Activated CD4-positive, alpha-beta T cell treated with anti-CD3 and anti-CD28 coated beads, Interleukin-2, amount 10 ng/mL, durations not matched to agents 24 days and 14 days (primary cell): ENCODE results near the gene ABCA10. TPM values are rescaled to one million over a fixed set of nuclear protein-coding genes. Genes with fewer than 3 reads are reported as not detected.
"Not testable (repeated sequence)": the region's sequence is repeated elsewhere in the genome, so short reads cannot be mapped to it uniquely, and the experiment has no call there.

Source experiments
- DNase-seq: peaks from one replicate; pipeline ENCODE4 v3.0.0; 2022
- H3K27ac Mint-ChIP-seq: one replicate; pipeline ENCODE4 v1.8.0; 2022; ENCODE audit warnings: mild to moderate bottlenecking, mixed read lengths
- H3K27me3 Mint-ChIP-seq: one replicate; pipeline ENCODE4 v1.8.0; 2022; ENCODE audit warnings: mixed read lengths
- H3K36me3 Mint-ChIP-seq: one replicate; pipeline ENCODE4 v1.8.0; 2022; ENCODE audit warnings: low read depth, mild to moderate bottlenecking, mixed read lengths
- H3K4me1 Mint-ChIP-seq: one replicate; pipeline ENCODE4 v1.8.0; 2021; ENCODE audit warnings: mixed read lengths
- H3K4me3 Mint-ChIP-seq: one replicate; pipeline ENCODE4 v1.8.0; 2022; ENCODE audit warnings: mild to moderate bottlenecking, moderate library complexity, mixed read lengths
- H3K9me3 Mint-ChIP-seq: one replicate; pipeline ENCODE4 v1.8.0; 2021; ENCODE audit warnings: mixed read lengths
- intact Hi-C: fragments of 100-400 bp; cut with micrococcal nuclease; formaldehyde crosslinking; loops from one replicate; pipeline ENCODE4 v1.15.1; 2023
- total RNA-seq: library from RNA; stranded (reverse); gene quantifications from 2 replicates; pipeline ENCODE4 v1.2.3, GENCODE V29; 2022

The ABCA10 gene
- total RNA-seq, 1 donor from 2014 or later, result 0.37 TPM

DNA sequence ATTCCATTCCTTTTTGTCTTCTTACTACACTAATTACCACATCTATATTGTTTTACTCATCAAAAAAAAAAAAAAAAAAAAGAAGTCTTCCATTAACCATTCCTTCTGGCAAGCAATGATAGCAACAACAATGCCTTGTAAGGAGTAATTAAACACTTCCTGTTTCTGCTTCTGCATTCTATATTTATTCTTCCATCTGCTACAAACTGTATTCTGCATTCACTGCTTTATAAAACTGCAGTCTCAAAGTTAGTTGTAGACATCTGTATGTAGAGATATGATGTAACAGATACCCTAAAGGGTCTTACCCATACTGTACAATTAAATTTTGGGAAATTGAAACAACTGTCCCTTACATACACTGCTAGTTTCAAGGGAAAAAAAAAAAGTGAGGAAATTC, 58.2 kb downstream of the ABCA10 start:
- Mint-ChIP-seq H3K36me3 (no peaks in the 10 kb centered on the region), H3K27ac (no peak overlapping the region), H3K9me3 (no peaks in the 10 kb centered on the region), H3K27me3 (no peaks in the 10 kb centered on the region), H3K4me3 (no peak overlapping the region), H3K4me1 (no peaks in the 10 kb centered on the region)
- intact Hi-C loops, result no loop called here
- DNase-seq, result no peak

DNA sequence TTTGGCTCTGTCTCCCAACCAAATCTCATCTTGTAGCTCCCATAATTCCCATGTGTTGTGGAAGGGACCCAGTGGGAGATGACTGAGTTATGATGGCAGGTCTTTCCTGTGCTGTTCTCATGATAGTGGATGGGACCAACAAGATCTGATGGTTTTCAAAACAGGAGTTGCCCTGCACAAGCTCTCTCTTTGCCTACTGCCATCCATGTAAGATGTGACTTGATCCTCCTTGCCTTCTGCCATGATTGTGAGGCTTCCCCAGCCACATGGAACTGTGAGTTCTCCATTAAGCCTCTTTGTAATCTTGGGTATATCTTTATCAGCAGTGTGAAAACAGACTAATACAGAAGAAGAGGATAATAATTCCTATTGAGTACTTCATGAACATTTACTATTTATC, 60.0 kb downstream of the ABCA10 start:
- H3K27ac Mint-ChIP-seq, intact Hi-C loops, H3K4me3 Mint-ChIP-seq, DNase-seq, H3K4me1 Mint-ChIP-seq, H3K36me3 Mint-ChIP-seq, H3K27me3 Mint-ChIP-seq, H3K9me3 Mint-ChIP-seq: not testable (repeated sequence)

DNA sequence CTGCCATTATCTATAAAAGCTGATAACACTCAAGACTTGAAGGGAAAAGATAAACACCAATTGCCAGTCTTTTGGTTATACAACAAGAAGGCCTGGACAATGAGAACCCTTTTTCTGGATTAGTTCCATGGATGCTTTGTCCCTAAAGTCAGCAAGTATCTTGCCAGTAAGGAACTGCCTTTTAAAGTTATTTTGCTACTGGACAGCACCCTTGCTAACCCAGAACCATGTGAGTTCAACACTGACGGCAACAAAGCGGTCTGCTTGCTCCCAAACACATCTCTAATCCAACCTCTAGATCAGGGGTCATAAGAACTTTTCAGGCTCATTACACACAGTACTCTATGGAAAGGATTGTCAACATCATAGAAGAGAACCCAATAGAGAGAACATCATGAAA, 61.7 kb downstream of the ABCA10 start:
- DNase-seq, result no peak
- no peaks in the 10 kb centered on the region for H3K4me1 Mint-ChIP-seq
- H3K27ac Mint-ChIP-seq, result no peak overlapping the region
- no peak overlapping the region for H3K4me3 Mint-ChIP-seq
- no peaks in the 10 kb centered on the region for H3K36me3 Mint-ChIP-seq
- H3K9me3 Mint-ChIP-seq, result no peaks in the 10 kb centered on the region
- no peaks in the 10 kb centered on the region for H3K27me3 Mint-ChIP-seq
- intact Hi-C loops, result no loop called here

DNA sequence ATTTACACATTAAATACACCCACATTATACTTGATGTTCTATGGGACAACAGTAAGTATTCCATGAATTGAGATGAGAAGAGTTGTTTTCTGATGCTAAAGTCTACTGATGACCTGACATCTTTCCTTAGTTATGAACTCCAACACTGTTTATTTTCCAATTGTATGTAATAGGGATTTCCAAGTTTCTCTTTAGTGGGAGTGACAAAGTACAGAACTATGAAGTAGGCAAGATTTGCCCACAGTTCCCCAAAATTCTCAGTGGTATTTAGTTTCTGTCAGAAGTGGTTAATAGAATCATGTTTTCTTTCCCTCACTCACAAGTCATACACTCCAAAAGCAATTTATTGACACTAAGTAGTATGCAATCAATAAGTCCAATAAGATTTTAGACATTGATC, 64.4 kb downstream of the ABCA10 start:
- intact Hi-C loops, result no loop called here
- Mint-ChIP-seq H3K27me3 (no peaks in the 10 kb centered on the region), H3K36me3 (no peaks in the 10 kb centered on the region), H3K27ac (no peak overlapping the region), H3K4me3 (no peak overlapping the region), H3K4me1 (no peaks in the 10 kb centered on the region), H3K9me3 (no peaks in the 10 kb centered on the region)
- DNase-seq, result no peak

DNA sequence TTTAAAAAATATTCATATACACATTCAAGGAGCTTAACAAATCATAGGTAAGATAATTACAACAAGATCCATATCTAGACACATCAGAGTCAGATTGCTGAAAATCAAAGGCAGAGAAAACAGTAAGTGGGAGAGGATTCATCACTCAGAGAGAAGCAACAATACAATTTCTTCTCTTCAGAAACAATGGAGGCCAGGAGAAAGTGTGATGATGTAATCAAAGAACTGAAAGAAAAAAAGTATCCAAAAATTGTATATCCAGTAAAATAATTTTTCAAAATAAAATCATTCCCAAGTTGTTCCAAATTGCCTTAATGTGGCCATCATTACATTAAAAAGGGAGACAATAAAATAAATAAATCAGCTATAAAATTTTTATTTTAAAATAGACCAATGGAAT, 69.2 kb downstream of the ABCA10 start:
- Mint-ChIP-seq H3K4me3 (no peak overlapping the region), H3K27ac (no peak overlapping the region), H3K9me3 (no peaks in the 10 kb centered on the region), H3K27me3 (no peaks in the 10 kb centered on the region), H3K36me3 (no peaks in the 10 kb centered on the region), H3K4me1 (no peaks in the 10 kb centered on the region)
- DNase-seq, result no peak
- intact Hi-C loops, result no loop called here

DNA sequence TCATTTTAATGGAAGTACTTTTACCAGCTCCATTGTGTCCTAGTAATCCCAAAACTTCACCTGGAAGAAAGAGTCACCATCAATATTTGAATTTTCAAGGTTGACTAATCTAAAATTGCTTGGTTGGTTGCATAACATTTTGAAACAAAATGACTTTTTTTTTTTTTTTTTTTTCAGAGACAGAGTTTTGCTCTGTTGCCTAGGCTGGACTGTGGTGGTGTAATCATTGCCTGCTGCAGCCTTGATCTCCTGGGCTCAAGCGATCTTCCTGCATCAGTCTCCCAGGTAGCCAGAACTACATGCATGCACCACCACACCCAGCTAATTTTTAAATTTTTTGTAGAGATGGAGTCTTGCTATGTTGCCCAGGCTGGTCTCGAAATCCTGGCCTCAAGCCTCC, 74.4 kb downstream of the ABCA10 start:
- Mint-ChIP-seq H3K27ac (no peak overlapping the region), H3K27me3 (no peaks in the 10 kb centered on the region), H3K36me3 (no peaks in the 10 kb centered on the region), H3K9me3 (no peaks in the 10 kb centered on the region), H3K4me1 (no peaks in the 10 kb centered on the region), H3K4me3 (no peak overlapping the region)
- intact Hi-C loops, result no loop called here
- DNase-seq, result no peak

DNA sequence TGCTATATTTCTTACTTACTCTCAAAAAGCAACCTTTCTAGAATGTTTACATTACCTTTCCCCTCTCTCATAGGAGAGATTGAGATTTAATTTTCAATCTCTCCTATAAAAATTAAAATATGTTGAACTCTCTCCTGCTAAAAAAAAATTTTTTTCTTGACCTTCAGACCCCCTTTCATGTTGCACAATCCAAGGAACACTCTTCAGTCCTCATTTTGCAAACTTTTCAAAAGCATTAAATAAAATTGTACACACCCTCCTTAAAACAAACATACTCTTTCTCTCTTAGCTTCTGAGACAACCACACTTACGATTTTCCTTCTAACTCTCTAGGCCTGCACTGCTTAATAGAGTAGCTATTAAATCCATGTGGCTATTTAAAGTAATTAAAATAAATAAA, 78.3 kb downstream of the ABCA10 start:
- Mint-ChIP-seq H3K9me3 (no peaks in the 10 kb centered on the region), H3K4me3 (no peak overlapping the region), H3K27ac (no peak overlapping the region), H3K27me3 (no peaks in the 10 kb centered on the region), H3K36me3 (no peaks in the 10 kb centered on the region), H3K4me1 (no peaks in the 10 kb centered on the region)
- DNase-seq, result no peak
- intact Hi-C loops, result no loop called here

DNA sequence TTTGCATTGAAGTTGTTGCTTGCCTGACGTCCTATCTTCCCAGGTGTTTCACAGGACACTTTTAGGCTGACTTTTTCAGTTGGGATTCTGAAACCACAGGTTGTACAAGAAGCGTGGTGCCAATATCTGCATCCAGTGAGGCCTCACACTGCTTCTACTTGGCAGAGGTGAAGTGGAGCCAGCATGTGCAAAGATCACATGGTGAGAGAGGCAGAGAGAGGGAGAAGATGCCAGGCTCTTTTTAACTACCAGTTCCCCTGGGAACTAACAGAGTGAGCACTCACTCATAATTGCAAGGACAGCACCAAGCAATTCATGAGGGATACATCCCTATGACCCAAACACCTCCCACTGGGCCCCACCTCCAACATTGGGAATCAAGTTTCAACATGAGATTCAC, 81.2 kb downstream of the ABCA10 start:
- Mint-ChIP-seq H3K27ac (no peak overlapping the region), H3K4me3 (no peak overlapping the region), H3K9me3 (no peaks in the 10 kb centered on the region), H3K36me3 (no peaks in the 10 kb centered on the region), H3K4me1 (no peaks in the 10 kb centered on the region), H3K27me3 (no peaks in the 10 kb centered on the region)
- DNase-seq, result no peak
- intact Hi-C loops, result no loop called here

DNA sequence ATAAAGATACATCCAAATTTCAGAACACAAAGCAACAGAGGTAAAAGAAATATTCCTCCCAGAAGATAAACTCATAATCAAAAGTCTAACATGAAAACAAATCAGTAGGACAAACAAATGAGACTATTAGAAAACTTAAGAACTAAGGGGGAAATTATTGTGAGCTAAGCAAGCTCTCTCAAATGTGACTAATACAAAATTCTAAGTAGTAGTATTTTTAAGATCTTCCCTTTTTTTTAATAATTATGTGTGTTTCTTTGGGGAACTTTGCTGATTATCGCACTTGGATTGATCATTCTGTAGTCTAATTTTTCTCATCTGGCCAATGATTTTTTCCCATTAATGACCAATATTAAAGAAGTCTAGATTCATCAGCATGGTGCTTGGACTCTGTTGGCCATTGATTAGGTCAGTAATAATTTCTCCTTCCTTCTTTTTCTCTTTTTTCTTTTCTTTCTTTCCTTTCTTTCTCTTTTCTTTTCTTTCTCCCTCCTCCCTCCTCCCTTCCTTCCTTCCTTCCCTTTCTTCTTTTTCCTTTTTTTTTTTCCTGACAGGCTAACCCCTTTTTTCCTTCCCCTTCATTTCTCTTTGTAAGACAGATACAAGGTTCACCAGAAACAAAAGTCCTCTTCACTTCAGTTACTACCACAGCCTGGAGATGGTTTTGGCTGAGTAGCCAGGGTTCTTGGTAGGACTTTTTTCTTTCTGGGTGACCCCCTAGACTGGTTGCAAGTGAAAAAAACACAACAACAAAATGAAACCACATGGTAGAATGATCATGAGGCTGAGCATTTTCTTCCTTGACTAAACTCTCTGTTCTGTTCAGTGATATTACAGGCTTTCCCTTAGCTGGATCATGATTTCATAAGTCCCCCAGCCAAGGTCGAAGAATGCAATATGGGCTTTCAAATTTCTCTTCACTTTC, 84.0 kb downstream of the ABCA10 start:
- DNase-seq, result no peak
- Mint-ChIP-seq H3K4me3 (no peak overlapping the region), H3K9me3 (no peaks in the 10 kb centered on the region), H3K36me3 (no peaks in the 10 kb centered on the region), H3K4me1 (no peaks in the 10 kb centered on the region), H3K27ac (no peak overlapping the region), H3K27me3 (peaks cover 3% of the 10 kb centered on the region)
- intact Hi-C loops, result no loop called here

DNA sequence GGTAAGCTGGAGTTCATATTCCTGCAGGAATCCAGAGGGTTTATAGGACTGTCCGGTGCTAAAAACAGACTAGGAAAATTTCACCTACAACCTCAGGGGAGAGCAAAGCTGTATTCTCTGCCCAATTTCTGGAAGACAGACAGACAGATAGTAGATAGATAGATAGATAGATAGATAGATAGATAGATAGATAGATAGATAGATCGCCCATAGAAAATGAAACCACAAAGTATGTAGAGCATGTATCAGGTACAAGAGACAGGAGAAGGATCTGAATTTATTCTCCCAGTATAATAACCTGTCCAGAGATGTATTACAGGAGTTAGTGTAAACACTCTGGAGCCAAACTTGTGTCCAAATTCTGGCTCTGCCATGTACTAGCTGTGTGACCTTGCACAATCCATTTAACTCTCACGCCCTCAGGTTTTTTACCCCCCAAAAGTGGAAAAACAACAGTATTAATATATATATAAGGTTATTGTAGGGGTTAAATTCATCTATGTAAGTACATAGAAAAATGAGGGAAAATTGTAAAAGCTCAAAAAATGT, 84.9 kb downstream of the ABCA10 start:
- peaks cover 3% of the 10 kb centered on the region for H3K27me3 Mint-ChIP-seq
- no peak overlapping the region for H3K4me3 Mint-ChIP-seq
- intact Hi-C loops, result no loop called here
- H3K4me1 Mint-ChIP-seq, result no peaks in the 10 kb centered on the region
- H3K36me3 Mint-ChIP-seq, result no peaks in the 10 kb centered on the region
- no peak for DNase-seq
- H3K9me3 Mint-ChIP-seq, result no peaks in the 10 kb centered on the region
- no peak overlapping the region for H3K27ac Mint-ChIP-seq

DNA sequence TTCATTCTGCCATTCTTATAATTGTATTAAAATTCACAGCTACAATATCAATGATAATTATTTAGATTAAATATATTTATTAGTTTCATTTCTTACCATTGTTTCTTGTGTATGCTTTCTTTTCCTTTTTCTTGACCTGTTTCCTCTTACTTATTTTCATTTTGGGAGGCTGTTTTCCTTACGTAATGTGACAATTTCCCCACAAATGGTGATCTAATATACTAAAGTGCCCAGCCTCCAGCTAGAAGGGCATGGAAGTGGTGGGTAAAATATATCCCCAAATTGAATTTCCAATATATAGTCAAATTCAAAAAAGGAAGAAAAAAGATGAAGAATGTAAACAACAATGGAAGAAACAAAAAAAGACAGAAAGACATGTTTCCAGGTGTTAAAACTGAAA, 85.5 kb downstream of the ABCA10 start:
- intact Hi-C loops, result no loop called here
- no peak for DNase-seq
- H3K9me3 Mint-ChIP-seq, result no peaks in the 10 kb centered on the region
- H3K4me1 Mint-ChIP-seq, result no peaks in the 10 kb centered on the region
- no peak overlapping the region for H3K27ac Mint-ChIP-seq
- no peaks in the 10 kb centered on the region for H3K36me3 Mint-ChIP-seq
- peaks cover 3% of the 10 kb centered on the region for H3K27me3 Mint-ChIP-seq
- H3K4me3 Mint-ChIP-seq, result no peak overlapping the region

DNA sequence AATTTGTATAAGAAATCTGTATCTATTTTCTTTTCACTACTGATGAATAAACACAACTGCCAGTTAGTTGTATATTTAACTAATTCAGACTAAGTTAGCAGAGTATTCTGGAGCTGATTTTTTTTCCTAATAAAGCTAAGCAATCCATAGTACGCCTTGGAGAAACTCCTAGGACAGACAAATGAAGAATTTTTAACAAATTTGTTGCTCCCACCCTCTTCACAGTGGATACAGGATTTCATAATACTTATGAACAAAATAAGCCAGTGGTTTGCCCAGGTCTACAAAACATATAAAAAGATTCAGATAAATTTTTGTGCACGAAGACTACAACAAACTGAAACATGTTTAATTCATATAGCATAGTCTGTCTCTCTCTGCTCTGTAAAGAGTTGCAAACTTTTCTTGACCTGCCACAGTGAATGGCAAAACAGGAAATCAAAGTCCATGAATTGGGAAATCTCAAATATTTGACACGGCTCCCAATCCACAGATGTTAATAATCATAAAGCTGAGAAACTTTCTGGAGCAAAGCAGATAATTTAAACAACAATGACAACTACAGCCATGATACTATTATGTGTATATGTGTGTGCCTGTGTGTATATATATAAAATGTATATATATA, 86.3 kb downstream of the ABCA10 start:
- no peaks in the 10 kb centered on the region for H3K36me3 Mint-ChIP-seq
- DNase-seq, result no peak
- H3K4me1 Mint-ChIP-seq, result no peaks in the 10 kb centered on the region
- intact Hi-C loops, result no loop called here
- H3K27ac Mint-ChIP-seq, result no peak overlapping the region
- no peaks in the 10 kb centered on the region for H3K9me3 Mint-ChIP-seq
- H3K4me3 Mint-ChIP-seq, result no peak overlapping the region
- peaks cover 3% of the 10 kb centered on the region for H3K27me3 Mint-ChIP-seq

DNA sequence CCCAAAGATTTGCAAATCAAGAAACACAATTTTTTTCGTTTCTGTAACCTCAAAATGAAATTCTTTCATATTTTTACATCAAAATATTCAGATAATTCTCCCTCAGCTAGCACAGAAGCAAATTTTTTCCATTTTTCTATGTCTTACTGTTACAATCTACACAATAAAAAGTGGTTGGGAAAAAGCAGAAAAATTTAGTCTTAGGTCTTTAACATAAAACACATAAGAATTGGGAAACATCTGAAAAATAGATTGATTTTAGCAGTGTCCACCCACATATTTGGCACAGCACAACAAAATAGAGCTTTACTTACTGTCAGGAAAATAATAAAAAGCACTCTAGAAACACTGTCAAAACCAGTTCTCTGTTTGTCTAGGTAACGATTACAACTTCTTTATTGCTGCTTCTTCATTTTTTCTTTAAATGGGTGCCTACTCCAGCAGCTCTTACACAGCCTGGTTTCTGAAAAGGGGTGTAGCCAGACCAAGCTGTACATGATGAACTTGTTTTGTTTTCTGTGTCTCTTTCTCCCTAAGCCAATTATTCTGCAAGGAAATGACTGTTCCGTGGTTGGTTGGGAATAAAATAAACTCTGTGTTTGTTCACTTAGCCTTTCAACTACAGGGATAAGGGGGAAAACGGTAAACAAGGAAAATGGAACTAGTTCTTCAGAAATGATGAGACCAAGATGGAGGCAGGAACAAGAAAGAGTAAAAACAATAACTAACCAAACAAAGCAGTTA, 87.0 kb downstream of the ABCA10 start, which contains the start of gene ABCA6:
ABCA6 (minus strand) TSS at position 465 of the 744 bp plus-strand sequence. CDS start 1,192 bp downstream, outside the sequence.
- Mint-ChIP-seq H3K4me1 (no peaks in the 10 kb centered on the region), H3K27ac (no peak within 1 kb of the TSS), H3K27me3 (peaks cover 3% of the 10 kb centered on the region), H3K4me3 (no peak within 1 kb of the TSS), H3K36me3 (no peaks in the 10 kb centered on the region), H3K9me3 (no peaks in the 10 kb centered on the region)
- intact Hi-C loops, result no loop called here
- no peak for DNase-seq

DNA sequence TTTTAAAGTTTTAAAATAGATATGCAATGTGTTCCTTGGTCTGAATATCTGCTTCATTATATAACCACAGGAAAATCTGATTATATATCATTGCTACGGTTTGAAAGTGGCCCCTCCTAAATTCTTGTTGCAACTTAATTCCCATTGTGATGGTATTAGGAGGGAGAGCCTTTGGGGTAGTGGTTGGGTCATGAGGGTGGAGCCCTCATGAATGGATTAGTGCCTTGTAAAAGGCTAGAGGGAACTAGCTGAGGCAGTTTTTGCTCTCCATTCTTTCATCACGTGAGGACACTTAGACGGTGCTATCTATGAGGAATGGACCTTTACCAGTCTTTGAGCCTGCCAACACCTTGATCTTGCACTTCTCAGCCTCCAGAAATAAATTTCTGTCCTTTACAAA, 94.5 kb downstream of the ABCA10 start:
- Mint-ChIP-seq H3K9me3 (no peaks in the 10 kb centered on the region), H3K4me3 (no peak overlapping the region), H3K27ac (no peak overlapping the region), H3K36me3 (no peaks in the 10 kb centered on the region), H3K4me1 (no peaks in the 10 kb centered on the region), H3K27me3 (no peaks in the 10 kb centered on the region)
- intact Hi-C loops, result no loop called here
- DNase-seq, result no peak
